Gastroesophageal sphincter (tissue), 3 donors: ENCODE measurements around the gene WNT3A.

ENCODE experiments used
- CTCF ChIP-seq, 4 experiments: fragments of 200-600 bp in 2 of 4; fragments of 450-650 bp in 2 of 4; sonication (generic) in 1 of 4; IDR thresholded peaks; one replicate each; pipeline ENCODE4 v1.5.1; 2017 to 2019; ENCODE audit warnings: antibody characterized with exemption in 4 of 4, mild to moderate bottlenecking in 2 of 4, moderate library complexity in 2 of 4
- EP300 ChIP-seq: sonication (generic); formaldehyde crosslinking; IDR thresholded peaks from one replicate; pipeline ENCODE4 v1.6.1; 2017; ENCODE audit warnings: antibody characterized with exemption, mild to moderate bottlenecking
- POLR2A ChIP-seq, 2 donors: fragments of 450-650 bp; IDR thresholded peaks; one replicate each; pipeline ENCODE4 v1.6.1; 2017; ENCODE audit warnings: antibody characterized with exemption in 2 of 2, mild to moderate bottlenecking in 2 of 2, moderate library complexity in 1 of 2
- POLR2AphosphoS5 ChIP-seq: sonication (generic); formaldehyde crosslinking; IDR thresholded peaks from one replicate; pipeline ENCODE4 v1.6.1; 2017; ENCODE audit warnings: antibody characterized with exemption

DNA sequence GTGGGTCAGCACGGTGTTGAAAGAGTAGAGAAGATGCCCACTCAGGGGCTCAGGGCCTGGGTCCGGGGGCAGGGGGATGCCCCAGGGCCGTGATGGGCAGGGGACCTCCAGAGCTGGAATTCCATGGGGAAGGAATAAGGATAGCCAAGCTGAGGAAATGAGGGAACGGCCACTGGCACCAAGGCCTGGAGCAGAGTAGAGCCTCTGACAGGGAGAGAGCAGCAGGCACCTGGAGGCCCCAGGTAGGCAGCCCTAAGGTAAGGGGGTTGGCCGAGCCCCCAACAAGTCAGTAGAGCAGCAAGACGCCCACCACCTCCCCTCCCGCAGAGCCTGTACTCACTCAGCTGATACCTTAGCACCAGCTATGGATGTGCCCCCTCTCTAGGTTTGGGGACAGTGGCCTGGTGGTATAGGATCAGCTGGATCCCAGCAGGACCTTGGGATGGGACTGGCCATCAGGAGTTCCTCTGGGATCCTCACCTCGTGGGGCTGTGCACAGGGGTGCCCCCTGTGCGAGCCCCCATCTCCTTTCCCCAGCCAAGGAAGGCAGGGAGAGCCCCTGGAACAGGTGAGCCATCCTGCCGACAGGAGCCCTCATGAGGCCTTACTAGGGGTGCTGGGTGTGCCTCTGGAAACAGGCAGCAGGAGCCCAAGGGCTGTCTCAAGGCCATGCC is 54.8 kb downstream of the WNT3A start:
- TF ChIP-seq EP300 (no peak), CTCF (IDR thresholded peaks at IDR 0.05) (no peak), POLR2A (IDR thresholded peaks at IDR 0.05) (no peak), POLR2AphosphoS5 (no peak)
